ENCODE measurements around the gene TGM4.
"Not testable (repeated sequence)": the region's sequence is repeated elsewhere in the genome, so short reads cannot be mapped to it uniquely, and the experiment has no call there.

Gene TGM4

DNA sequence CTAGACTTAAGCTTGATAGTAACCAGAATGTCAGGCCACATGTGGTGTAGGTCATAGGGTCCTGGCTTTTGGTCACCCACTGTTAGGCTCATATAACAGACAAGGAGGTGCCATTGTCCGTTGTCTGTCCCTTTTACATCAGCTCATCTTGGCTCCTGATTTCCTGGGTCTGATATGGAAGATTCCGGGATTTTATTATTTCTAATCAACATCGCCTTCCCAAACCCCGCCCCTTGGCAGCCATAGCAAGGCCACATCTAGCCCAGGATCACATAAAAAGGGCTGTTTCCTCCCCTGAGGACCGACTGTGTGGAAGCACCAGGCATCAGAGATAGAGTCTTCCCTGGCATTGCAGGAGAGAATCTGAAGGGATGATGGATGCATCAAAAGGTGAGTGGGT lies at the start of gene TGM4:
TSS of gene TGM4 (plus strand) at position 301 of the 400 bp plus-strand sequence. CDS start at position 372, 71 bp downstream.
- DNase-seq, result no peak

DNA sequence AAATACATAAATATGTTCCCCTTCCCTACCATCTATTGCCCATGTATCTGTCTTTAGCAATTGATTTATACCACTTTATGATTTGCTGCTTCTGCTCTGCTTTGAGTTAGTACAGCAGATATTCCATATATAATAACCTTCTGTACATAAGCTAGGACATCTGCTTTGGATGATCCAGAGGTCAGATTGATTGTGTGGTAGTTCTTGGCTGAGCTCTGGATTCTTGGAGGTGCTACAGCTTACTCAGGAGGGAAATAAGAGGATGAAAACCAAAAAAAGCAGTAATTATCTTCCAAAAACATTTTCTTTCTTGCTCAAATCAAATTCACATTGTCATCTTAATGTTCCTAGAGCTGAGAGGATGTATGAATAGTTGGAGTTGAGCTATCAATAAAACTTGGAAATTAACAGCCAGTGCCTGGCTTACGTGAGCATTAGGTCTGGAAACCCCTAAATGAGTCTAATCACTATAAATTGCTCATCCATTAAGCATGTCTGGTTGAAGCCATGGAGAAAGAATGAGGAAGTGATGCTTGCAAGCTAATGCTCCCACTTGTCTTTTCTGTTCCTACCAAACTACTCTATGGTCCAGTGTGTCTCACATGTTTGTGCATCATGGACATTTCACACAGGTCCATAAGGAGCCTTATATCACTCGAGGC lies 49.0 kb upstream of the TGM4 start:
- DNase-seq, result no peak

DNA sequence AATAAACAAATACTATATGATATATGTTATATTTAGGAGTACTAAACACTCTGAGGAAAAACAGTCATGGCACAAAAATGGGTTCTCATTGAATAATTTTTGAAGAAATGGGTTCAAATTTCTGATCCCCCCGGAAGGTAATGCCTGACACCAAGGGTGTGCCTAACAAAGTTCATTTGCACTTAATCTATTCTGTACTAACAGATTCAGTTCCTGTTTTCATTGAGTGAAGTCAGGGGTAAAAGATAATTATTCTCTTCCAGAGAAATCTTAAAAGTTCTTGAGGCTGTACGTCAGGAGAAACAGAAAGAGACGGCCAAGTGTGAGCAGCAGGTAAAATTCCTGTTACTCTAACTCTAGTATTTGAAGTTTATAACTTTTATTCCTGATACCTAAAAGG lies 47.2 kb upstream of the TGM4 start:
- DNase-seq, result no peak

DNA sequence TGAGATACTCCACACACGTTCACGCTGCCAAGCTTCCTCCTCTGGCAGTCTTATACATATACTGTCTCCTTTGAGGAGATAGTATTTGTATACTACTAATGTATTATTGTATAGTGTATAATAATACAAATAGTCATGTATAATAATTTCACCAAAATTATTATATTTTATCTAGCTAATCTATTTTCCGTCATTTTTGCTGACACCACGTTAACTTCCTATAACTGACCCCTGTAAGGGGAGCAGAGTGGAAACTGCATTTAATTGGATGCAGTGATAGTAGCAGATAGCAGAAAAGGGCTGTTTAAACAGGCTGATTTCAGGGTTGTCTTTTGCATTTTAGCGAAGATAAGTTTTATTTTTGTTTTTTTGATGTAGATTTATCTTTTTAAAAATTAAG lies 43.2 kb upstream of the TGM4 start:
- no peak for DNase-seq

DNA sequence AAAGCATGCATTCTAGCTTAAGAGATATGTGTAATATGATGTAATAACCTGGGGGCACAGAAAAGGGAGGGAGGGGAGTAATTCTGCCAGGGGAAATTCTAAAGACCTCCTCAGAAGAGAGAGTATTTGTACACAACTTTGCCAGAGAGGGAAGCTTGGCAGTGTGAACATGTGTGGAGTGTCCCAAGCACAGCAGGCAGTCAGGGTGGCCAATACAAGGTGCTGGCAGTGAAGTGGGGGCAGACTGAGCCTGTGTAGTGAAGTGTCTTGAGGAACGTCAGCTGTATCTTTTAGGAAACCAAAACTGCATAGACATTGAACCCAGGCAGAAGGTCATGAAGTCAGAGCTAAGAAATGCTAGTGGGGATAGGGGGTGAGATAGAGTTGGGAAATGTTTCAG lies 42.4 kb upstream of the TGM4 start:
- DNase-seq, result no peak

DNA sequence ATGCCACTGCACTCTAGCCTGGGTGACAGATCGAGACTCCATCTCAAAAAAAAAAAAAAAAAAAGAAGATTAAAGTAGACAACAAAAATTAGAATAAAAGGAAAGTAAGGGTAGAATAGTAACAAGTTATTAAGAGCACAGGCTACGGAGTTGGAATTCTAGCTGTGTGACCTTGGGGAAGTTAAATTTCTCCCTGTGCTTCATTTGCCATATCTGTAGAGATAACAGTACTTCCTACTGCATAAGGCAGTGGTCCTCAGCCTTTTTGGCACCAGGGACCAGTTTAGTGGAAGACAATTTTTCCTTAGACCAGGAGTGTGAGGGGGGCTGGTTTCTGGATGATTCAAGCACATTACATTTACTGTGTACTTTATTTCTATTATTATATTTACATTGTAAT lies 41.4 kb upstream of the TGM4 start:
- no peak for DNase-seq

DNA sequence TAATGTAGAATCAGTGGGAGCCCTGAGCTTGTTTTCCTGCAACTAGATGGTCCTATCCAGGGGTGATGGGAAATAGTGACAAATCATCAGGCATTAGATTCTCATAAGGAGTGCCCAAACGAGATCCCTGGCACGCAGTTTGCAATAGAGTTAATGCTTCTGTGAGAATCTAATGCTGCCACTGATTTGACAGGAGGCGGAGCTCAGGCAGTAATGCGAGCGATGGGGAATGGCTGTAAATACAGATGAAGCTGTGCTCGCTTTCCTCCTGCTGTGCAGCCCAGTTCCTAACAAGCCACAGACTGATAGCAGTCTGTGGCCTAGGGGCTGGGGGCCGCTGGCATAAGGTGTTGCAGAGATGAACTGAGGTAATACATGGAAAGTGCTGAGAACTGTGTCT lies 41.0 kb upstream of the TGM4 start:
- no peak for DNase-seq

DNA sequence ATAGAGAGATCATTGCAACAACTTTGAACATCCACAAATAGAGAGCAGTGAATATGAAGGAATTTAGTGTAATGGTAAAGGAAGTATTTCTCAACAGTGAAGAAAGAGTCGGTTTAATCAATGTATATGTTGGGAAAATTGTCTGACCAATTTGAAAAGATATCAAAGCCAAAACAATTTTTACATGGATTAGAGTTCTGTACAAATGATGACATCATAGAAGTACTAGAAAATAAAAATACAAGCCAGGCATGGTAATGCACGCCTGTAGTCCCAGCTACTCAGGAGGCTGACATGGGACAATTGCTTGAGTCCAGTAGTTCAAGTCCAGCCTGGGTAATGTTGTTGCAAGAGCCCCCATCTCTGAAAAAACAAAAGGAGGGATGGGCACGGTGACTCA lies 38.7 kb upstream of the TGM4 start:
- no peak for DNase-seq

DNA sequence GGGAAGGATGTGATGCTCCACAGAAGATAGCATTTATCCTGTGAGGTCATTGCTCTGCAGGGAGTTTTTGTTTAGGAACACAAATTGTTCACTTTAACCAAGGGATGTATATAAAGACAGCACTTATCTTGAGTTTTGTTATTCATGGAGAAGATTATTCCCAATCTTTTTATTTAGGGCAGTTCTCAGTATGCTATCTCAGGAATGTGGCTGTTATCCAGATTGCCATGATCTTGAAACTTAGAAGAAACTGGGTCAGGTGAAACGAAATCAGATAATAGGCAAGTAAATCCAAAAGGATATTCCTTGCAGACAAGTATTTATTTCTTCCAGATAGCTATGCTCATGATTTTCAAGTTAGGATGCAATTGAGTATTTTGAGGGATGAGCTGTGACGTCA lies 32.0 kb upstream of the TGM4 start:
- no peak for DNase-seq

DNA sequence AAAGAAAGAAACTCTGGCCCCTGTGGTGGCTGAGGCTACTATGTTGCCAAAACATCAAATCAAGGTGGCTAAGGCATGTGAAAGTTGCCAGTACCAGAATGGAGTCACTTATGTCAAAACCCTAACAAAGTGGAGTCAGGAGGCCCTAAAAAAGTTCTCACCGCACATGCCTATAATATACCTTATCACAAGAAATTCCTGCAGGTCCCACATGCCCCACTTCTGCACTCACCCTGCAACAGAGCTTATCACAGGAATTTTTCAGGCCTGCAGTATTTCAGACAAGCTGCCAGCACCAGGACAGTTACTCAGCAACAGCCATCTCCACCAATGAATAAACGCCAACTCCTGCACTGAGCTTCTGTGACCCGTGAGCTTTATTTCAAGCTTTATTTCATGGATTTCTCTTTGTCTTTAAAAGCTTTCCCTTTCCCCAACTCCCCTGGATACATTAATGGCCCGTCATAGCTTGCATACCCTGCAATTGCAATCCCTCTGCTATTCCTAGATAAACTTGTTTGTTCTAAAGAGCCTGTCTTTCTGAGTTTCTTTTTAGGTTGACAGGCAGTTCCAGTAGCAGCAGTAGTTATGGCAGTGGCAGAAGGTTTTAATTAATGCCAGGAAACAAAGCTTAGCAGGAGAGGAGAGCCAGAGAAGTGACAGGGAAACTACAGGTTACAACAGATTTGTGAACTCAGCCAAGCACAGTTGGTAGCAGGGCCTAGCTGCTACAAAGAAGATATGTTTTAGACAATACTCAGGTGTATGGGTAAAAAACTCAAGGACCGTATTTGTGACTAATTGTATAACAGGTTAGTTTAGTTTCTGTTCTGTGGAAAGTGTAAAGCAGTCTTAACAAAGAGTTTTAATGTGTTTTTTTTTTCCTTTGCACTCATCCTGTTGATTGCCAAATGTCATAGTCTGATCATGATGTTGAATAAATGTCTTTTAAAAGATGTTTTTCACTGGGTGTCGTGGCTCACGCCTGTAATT lies 28.6 kb upstream of the TGM4 start:
- DNase-seq, result no peak

DNA sequence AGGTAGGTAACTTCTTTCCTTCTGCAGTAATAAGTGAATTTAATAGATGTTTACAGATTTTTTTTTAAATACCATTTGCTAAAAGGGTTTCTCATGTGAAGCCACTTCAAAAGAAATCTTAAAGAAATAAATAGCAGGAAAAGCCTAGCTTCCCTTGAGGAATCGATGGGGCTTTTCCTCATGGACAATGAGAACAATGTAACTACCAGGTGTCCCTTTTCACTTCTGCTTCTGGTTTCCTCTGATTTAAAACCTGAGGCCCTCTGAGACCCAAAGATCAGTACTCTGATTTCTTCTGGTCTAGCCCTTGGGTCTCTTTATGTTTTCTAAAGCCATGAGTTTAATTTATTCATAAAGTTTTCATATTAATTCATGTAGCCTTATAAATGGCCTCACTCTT lies 25.8 kb upstream of the TGM4 start:
- DNase-seq, result no peak

DNA sequence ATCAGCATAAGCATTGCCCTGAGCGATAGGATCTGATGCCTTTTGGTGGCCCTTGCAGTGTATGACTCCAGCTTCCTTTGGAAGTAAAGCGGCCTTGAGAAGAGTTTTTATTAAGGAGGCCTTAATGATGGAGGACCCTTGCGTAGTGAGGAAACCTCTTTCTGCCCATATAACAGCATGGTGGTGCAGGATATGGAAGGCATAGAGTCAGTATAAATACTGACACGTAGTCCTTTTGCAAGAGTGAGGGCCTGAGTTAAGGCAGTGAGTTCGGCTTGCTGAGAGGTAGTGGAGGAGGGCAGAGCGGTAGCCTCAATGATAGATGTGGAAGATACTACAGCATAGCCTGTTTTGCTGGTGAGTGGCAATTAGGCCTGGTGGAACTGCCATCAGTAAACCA lies 17.7 kb upstream of the TGM4 start:
- not testable (repeated sequence) for DNase-seq

DNA sequence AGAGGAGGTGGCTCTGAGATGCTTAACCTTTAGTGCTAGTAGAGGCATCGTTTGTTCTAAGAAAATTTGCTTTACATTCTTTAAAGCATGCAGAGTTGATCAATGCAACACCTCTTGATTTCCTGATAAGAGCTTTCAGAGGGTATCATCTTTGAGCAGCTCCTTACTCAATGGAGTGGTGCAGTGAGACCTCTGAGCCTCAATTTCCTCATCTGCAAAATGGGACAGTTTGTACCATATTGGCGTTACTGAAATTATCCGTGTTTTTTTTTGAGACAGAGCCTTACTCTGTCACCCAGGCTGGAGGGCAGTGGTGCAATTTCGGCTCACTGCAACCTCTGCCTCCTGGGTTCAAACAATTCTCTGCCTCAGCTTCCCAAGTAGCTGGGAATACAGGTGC lies 14.3 kb upstream of the TGM4 start:
- no peak for DNase-seq

DNA sequence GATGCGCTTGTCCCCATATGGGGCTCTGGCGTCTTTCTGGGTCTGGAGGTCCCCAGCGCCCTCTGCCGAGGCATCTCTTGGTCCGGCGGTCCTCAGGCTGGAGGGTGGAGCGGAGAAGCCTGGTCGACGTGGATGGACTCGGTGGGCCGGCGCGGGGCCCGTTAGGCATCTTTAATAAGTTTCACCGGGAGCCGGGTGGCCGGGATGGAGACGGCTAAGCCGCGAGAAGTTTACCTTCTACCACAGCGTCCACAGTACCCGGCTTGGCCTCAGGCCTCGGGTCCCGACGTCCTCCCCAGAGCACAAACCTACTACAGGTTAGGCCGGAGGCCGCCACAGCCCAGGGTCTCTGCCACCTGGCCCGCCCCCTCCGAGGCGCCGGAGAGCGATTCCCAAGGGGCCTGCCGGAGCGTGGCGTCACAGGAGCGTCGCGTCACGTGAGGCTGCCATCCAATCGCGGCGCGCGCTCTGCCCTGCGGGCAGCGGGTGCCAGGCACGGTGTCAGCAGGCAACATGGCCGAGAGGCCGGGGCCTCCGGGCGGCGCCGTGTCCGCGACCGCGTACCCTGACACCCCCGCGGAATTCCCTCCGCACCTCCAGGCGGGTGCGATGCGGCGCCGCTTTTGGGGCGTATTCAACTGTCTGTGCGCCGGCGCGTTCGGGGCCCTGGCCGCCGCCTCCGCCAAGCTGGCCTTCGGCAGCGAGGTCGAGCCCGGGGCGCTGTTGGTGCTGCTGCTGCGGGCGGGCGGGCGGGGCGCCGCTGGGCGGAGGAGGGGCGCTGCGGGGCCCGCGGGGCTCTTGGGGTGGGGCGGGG lies 12.8 kb upstream of the TGM4 start, which contains the start of gene TMEM42:
TSS of gene TMEM42 (plus strand) at position 501 of the 814 bp plus-strand sequence. CDS start at position 514, 13 bp downstream.
- DNase-seq, result peak; percentile 69

DNA sequence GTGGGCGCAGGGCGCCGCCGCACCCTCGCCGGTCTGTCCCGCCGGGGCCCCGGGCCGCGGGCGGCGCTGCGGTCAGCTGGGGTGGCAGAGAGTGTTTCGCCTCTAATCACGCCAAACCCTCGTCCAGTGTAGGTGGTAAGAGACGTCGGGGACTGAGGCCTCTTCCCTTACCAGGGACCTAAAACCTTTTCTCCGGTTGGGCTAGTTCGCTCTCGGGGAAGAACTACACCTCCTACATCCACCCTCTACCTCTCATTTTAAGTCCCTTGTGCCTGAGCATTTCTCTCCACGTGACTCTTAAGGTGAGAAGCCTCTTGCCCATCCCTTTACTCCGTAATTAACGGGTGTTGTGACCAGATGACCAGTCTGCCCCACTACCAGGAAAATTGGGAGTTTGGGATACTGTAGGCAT lies 12.2 kb upstream of the TGM4 start:
- DNase-seq, result no peak

DNA sequence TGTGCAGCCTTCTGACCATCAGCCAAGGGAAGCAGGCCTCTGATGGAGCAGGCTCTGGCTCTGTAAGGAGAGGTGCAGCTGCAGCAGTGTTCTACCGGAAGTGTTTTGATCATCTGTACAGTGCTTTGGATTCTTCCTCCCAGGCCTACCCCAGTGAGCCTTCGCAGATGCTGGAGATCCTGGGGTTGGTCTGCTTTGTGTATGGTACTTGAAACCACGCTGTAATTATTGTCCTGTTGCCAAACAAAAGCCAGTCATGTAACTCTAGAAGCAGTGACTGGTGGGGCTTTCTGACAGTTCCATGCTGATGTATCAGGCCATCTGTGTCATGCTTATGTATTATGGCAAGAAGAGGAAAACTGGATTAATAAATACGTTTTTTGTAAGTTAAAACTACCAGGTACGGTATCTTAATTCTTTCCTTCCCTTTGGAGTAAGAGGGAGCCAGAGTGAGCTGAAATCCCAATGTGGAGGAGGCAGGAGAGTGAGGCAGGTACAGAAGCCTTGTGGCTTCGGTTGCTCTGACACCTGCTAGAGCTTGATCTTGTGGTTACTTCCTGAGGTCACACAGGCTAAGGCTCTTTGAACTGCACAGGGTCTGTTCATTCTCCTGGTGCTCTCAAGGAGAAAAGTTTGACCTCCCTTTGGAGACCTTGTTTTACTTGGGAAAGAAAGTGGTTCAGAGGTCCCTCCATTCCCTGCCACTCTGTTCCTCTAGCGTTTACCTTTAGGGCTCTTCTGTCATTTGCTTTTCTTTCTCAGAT lies 9.0 kb upstream of the TGM4 start:
- DNase-seq, result no peak

DNA sequence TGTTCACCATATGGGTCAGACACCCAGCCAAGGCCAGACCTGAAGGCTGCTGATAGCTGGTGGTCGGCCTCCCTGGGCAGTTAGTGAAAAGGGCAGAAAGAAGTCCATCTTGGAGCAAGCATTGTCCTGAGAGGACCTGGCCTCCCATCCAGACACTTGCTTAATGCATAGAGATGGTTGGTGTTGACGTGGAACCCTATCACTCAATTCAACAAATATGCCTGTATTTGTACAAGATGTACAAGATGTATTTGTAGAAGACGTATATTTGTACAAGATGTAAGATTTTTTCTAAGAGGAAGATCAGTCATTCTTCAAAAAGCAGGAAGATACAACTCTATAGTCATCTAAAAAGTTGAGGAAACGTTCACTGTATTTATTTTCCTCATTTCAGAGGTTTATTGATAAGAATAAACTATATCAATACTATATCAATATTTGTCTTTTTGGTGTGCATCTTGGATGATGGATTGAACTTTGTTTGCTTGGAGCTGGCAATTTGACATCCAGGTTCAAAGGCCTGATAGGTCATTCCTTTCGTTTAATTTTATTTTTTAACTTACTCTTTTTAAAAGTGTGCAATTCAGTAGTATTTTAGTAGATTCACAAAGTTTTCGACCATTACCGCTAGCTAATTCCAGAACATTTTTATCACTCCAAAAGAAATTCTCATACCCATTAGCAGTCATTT lies 6.8 kb upstream of the TGM4 start:
- DNase-seq, result no peak

DNA sequence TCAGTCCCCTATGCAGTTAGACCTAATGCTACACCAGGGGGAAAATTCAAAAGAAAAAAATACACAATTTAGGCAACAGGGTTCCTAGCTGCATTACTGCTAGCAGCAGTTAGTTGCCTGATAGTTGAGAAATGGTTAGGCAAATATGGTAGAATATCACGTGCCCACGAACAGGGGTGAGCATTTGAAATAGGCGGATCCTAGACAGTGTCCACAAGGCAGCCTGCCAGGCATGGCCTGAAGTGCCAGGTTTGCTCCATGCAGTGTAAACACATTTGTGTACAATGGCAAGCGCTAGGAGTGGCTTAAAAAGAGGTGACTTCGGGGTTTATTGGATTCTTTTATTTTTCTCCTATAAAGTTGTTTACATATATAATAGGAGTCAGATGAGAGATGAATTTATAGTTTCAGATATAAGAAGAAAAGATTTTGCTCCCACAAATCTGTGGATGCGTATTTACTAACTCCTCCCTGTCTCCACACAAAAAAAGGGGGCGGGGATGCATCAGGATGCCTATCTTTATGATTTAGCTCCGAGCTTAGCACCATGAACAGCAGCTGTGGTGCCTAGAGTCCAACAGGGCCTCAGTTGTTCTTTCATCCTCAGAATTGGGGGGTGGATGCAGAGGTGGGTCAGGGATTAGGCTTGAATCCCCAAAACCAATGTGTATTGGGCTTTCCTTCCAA lies 3.9 kb upstream of the TGM4 start:
- no peak for DNase-seq

DNA sequence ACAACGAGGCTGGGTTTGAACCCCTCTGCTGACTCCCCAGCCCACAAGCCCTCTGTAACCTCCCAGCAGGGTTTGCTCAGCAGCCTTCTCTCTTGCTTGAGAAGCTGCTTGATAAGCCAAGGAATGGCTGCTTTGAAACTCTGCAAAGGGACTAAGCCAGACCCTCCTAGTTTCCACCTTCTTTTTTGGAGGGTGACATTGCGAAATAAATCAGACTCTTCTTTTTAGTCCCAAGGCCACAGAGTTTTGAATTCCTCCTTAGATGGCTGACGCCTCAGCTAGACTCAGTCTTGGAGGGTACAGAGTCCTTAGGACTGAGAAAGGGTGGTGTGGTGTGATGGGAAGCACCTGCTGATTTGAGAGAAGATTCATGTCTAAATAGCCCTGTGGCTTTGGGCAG lies 1.2 kb downstream of the TGM4 start:
- no peak for DNase-seq

DNA sequence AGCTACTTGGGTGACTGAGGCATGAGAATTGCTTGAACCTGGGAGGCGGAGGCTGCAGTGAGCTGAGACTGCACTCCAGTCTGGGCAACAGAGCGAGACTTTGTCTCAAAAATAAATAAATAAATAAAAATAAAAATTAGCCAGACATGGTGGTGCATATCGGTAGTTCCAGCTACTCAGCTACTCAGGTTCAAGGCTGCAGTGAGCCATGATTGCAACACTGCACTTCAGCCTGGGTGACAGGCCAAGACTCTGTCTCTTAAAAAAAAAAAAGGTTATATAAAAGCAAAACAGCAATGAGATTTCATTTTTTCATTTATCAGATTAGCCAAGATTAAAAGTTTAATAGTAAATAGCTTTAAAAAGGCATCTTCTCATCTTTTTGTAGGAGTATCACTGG lies 2.9 kb downstream of the TGM4 start:
- no peak for DNase-seq

DNA sequence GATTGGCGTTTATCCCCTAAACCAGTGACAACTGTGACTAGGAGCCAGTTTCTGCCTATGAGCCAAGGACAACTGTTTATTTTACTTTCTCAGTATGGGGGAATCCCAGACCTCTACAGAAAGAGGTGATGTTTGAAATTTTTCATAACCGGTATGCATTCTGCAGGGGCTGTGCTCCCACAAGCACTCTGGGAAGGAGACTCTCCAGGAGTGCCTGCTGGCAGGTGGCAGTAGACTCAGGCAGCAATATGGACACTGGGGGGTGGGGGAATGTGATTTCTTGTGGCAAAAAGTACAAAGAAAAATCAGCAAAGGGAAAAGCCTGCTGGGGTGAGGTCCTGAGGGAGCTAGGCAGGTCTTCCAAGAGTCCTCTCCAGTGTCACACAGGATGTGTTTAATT lies 5.9 kb downstream of the TGM4 start:
- no peak for DNase-seq
